Liver (tissue), 3 donors: ENCODE measurements around the gene GRB7.

Experiments used
- CTCF ChIP-seq: fragments of 150-350 bp; IDR thresholded peaks from 2 replicates; pipeline ENCODE4 v1.5.1; 2017; ENCODE audit warnings: improper control_type of control experiment, low read depth, low read length; ENCODE audit not compliant: missing input control
- EGR1 ChIP-seq, 2 donors: IDR thresholded peaks; 2 replicates each; pipeline ENCODE4 v1.6.1; 2016 to 2018; ENCODE audit warnings: antibody characterized with exemption in 2 of 2, low read depth in 2 of 2
- RAD21 ChIP-seq, 2 donors: IDR thresholded peaks; 2 replicates each; pipeline ENCODE4 v1.6.1; 2016; ENCODE audit warnings: antibody characterized with exemption in 2 of 2, mild to moderate bottlenecking in 2 of 2
- REST ChIP-seq: IDR thresholded peaks from 2 replicates; pipeline ENCODE4 v1.6.1; 2016; ENCODE audit warnings: antibody characterized with exemption, mild to moderate bottlenecking
- SP1 ChIP-seq: IDR thresholded peaks from 2 replicates; pipeline ENCODE4 v1.6.1; 2018; ENCODE audit warnings: antibody characterized with exemption, mild to moderate bottlenecking
- ZBTB33 ChIP-seq: IDR thresholded peaks from 2 replicates; pipeline ENCODE4 v1.6.1; 2016; ENCODE audit warnings: antibody characterized with exemption
- donor health status: healthy.
- donor health status: healthy.

- TF ChIP-seq CTCF (no peak), EGR1 (IDR thresholded peaks at IDR 0.05; ENCODE audit: low read depth in 2 of 2) (no peak), SP1 (no peak), REST (no peak), ZBTB33 (no peak), RAD21 (IDR thresholded peaks at IDR 0.05) (no peak)
Observed at GRCh38 chr17:39715375-39716072, 22.2 kb upstream of the GRB7 start.
